GM18868 (cell line): ENCODE results near the gene GBP4.

Source experiments
- ATAC-seq: cut with Tn5 transposase; IDR thresholded peaks from one replicate; pipeline ENCODE4 v1.9.1; 2021; ENCODE audit warnings: mild to moderate bottlenecking, moderate library complexity; ENCODE audit not compliant: unreplicated experiment

GBP4 gene

DNA sequence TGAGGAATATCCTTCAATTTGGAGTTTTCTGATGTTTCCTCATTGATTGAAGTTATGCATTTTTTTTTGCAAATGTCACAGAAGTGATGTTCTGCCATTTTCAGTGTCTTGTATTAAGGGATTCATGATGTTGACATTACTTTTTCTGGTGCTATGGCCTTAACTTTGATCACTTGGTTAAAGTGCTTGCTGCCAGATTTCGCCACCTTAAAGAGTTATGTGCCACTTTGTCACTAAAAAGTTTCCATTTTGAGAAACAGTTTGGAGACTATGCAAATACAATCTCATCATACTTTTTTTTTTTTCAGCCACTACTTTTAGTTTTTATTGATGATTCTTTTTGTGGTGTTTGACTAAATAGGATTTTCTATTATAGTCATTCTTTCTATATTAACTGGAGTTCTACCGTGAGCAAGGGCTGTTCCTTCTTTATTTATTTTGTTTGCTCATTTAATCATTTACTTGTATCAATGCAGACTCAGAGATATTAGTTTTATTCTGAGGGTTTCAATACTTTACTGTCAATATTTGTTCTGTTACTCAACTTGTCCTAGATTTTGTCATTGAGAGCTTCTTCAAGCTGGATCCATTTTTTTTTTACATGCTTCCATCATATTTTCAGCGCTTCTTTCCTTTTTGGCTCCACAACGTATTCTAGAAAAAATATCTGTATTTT, 26.1 kb downstream of the GBP4 start:
- ATAC-seq = no peak

GRCh38 chr1:89171067-89171438, 27.7 kb downstream of the GBP4 start:
- ATAC-seq = no peak

- ATAC-seq = no peak
Measured at GRCh38 chr1:89170170-89171066, 28.3 kb downstream of the GBP4 start.

- no peak for ATAC-seq
Measured at GRCh38 chr1:89169166-89169565, 29.6 kb downstream of the GBP4 start.

DNA sequence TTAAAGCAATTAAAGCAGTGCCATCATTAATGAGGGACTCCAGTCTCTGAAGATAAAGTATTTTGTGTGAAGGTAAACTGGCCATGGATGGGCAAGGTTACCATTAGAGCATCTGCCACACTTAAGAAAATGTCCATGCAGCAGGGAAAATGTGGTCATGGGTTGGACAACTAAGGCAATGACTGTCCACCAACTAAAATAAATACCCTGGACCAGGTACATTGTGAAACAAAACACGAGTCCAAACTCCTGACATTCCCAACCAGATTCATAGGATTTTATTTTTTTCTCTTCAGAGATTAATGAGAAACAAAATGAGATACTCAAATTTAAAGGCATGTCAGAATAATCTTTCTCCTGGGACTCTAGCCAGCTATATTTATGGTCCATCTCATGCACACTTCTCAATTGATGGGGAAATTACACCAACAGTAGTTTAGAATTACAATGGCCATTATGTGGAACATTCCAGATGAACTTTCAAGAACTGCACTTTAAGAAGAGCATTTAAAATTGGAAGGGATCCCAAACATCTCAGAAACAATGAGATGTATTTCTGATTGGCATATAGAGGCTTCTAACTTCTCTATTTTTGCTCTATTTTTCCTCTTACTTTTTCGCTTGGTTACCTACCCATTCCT, 31.0 kb downstream of the GBP4 start:
- ATAC-seq = no peak

DNA sequence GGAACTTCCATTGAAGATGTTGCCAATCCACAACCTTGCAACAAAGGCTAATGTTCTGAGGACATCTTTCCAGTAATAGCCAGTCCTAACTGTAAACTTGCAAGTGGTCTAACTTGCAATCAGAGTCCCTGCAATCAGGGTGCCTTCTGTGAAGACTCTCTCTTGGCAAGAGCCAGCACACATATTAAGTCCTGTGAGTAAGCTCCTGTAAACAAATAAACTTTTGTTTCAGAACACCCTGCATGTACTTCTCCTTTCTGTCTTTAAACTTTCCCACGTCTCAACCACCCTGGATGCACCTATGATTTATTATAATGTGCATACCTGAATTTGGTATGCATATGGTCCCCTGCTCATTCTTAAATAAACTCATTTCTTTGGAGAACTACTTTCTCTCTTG, 32.0 kb downstream of the GBP4 start:
- ATAC-seq = peak; percentile 86

DNA sequence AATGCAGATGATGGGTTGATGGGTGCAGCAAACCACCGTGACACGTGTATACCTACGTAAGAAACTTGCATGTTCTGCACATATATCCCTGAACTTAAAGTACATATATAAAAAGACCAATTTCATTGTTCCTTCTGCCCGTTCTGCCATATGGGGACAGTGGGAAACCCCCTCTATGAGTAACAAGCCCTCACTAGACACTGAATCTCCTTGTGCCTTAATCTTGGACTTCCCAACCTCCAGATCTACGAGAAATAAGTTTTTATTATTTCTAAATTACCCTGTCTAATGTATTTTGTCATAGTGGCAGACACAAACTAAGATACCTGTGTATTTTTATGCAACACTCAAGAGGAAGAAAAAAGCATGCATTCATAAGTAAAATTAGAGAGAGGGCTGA, 32.9 kb downstream of the GBP4 start:
- ATAC-seq = no peak

GRCh38 chr1:89151047-89151446, 47.7 kb downstream of the GBP4 start:
- no peak for ATAC-seq

DNA sequence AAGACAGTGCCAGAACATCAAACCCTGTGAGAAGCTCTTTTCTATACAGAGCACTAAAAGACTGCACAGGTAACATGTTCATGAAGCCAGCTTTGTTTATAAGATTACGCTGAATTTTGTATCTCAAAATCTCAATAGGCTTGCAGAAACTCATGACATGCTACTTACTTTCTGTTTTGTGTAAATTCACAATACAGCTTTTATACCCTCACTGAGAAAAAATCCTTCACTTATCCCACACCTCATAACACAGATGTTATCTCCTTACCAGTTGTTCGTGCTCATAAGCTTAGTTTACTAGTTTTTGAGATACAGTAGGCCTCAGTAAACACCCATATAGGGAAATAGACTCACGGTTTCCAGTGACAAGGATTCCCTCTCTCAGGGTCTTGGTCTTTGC, 48.8 kb downstream of the GBP4 start:
- no peak for ATAC-seq

- no peak for ATAC-seq
Measured at GRCh38 chr1:89149229-89149628, 49.5 kb downstream of the GBP4 start.

DNA sequence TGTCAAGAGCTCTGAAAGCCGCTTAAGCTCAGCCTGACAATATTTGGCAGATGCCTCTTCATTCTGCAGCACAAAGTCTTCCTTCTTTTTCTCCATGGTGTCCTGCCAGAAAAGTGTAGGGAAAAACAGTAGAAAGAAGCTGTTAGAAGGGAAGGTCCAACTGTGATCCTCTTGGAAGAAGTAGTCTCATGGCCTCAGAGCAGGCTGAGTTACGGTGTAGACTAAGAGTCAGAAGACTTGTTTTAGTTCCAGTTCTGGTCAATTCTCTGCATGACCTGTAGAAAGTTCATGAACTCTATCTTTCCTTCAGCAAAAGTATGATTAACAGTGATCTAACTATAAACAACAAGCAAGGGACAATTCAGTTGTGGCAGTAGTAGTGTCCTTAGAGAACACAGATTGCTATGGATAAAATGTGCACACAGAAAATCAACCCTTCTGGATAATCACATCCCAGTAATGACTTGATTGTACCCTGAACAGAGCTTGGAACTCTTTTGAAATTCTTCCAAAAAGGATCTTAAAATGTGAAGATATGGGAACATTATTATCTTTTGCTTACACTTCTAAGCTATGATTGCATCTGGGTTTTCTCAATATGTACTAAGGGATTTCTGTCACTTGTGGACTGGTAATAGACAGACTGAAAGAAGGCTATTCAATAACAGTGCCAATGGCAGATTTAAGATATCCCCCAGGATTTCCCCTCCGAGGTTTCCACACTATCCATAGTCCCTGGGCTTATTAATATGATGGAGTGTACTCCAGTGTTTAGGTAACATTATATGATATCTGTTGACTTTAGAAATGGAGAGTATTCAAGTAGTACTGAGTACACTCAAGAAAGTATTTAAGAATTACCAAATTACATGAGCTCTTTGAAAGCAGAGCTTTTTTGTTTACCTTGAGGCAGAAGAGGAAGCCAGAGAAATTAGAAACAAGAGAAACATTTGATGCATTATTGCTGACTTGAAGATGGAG, 50.8 kb downstream of the GBP4 start:
- no peak for ATAC-seq

DNA sequence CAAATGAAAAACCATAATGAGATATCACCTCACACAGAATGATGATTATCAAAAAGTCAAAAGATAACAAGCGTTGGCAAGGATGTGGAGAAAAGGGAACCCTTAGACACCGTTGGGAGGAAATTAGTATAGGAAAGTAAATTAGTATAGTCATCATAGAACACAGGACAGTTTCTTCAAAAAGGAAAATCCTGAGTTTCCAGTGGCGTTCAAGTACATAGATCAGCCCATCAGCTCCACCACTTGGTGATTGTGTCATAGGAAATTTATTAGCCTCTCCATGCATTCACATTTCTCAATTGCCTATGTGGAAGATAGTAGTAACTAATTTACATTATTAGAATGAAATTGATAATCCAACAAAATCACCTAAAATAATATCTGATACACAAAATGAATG, 52.0 kb downstream of the GBP4 start:
- no peak for ATAC-seq

DNA sequence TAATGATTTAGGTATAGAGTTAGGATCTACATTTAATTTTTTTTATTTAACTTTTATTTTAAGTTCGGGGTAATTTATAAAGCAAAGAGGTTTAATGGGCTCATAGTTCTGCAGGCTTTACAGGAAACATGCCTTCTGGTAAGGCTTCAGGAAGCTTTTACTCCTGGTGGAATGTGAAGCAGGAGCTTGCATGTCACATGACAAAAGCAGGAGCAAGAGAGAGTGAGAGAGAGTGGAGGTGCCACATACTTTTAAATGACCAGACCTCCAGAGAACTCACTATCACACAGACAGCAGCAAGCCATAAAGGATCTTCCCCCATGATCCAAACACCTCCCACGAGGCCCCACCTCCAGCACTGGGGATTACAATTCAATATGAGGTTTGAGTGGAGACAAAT, 55.3 kb downstream of the GBP4 start:
- ATAC-seq = no peak

DNA sequence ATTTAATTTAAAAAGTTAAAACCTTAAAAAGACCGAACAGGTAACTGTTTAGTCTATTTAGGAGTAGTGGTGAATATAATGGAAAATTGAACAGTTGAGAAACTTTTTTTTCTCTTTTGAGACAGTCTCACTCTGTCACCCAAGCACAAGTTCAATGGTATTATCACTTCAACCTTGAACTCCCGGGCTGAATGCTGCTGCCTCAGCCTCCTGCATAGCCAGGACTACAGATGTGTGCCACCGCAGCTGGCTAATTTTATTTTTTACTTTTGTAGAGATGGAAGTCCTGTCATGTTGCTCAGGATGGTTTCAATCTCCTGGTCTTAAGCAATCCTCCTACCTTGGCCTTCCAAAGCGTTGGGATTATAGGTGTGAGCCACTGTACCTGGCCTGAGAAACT, 56.6 kb downstream of the GBP4 start:
- ATAC-seq = no peak

DNA sequence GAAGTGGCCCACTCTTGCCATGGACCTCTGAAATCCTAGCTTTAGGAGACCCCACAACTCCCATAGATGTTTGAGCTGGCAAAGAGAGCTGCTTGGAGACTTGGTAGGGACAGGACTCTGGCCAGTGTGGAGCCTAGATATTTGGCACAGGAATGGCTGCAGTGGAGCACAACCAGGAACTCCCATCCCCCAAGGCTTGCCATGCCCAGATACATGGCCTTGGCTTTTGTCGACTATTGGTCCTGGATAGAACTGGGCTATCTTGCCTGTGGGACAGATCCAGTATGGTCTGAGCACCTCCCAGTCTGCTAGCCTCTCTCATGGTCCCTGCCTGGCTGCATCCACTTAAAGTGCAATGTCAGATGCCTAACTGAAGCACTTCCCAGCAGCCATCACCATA, 65.0 kb downstream of the GBP4 start:
- no peak for ATAC-seq
